ENCODE data around the gene TMED9. TPM values are rescaled to one million over a fixed set of nuclear protein-coding genes. Genes with fewer than 3 reads are reported as not detected.

TMED9 gene
- total RNA-seq, 3 donors from 2014 or later: 105 to 195 (median 126) TPM

DNA sequence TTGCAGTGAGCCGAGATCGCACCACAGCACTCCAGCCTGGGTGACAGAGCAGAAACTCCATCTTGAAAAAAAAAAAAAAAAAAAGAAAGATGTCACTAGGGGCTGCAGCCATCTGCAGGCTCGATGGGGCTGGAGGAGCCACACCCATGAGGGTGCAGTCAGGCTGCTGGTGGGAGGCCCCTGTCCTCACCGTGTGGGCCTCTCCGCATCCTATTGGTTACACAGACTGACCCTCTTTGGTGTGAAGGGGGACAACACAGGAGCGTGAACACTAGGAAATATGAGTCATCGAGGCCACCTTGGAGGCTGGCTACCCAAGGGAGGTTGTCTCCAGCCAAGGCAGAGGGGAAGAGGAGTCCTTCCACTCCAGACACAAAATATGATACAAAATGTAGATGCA is 23.7 kb upstream of the TMED9 start:
- no peaks in the 10 kb centered on the region for H3K36me3 ChIP-seq (ENCODE audit: low read depth)
- H3K4me1 ChIP-seq (ENCODE audit: low read depth): no peaks in the 10 kb centered on the region
- no peaks in the 10 kb centered on the region for H3K9me3 ChIP-seq
- TF ChIP-seq, protein P1, sequence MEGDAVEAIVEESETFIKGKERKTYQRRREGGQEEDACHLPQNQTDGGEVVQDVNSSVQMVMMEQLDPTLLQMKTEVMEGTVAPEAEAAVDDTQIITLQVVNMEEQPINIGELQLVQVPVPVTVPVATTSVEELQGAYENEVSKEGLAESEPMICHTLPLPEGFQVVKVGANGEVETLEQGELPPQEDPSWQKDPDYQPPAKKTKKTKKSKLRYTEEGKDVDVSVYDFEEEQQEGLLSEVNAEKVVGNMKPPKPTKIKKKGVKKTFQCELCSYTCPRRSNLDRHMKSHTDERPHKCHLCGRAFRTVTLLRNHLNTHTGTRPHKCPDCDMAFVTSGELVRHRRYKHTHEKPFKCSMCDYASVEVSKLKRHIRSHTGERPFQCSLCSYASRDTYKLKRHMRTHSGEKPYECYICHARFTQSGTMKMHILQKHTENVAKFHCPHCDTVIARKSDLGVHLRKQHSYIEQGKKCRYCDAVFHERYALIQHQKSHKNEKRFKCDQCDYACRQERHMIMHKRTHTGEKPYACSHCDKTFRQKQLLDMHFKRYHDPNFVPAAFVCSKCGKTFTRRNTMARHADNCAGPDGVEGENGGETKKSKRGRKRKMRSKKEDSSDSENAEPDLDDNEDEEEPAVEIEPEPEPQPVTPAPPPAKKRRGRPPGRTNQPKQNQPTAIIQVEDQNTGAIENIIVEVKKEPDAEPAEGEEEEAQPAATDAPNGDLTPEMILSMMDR (IDR thresholded peaks at IDR 0.05): no peak
- intact Hi-C loops (cut with DNase I, micrococcal nuclease): no loop called here
- no peak for ATAC-seq
- H3K4me3 ChIP-seq: no peak overlapping the region
- no peak for DNase-seq

DNA sequence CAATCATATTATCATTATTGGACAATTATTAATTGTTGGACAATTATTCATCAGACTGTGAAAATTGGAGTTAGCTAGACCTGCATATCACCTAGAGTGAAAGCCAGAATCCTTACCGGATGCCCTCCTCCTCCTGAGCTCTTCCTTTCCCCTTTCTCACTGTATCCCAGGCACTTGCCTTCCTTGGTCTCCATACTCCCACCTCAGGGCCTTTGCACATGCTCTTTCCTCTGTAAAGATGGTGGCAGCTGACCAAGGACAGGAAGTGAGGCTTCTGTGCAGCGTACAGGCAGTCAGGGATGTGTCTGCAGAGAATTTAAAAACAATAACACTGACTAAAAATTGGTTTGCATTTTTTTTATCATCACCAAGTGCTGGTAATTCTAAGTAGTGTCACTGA is 22.1 kb upstream of the TMED9 start:
- Histone ChIP-seq H3K4me3 (no peak overlapping the region), H3K4me1 (ENCODE audit: low read depth) (no peaks in the 10 kb centered on the region), H3K9me3 (no peaks in the 10 kb centered on the region), H3K36me3 (ENCODE audit: low read depth) (no peaks in the 10 kb centered on the region)
- intact Hi-C loops (cut with DNase I, micrococcal nuclease): no loop called here
- DNase-seq (no peak), ATAC-seq (no peak)
- TF ChIP-seq, protein P1 (IDR thresholded peaks at IDR 0.05): no peak

DNA sequence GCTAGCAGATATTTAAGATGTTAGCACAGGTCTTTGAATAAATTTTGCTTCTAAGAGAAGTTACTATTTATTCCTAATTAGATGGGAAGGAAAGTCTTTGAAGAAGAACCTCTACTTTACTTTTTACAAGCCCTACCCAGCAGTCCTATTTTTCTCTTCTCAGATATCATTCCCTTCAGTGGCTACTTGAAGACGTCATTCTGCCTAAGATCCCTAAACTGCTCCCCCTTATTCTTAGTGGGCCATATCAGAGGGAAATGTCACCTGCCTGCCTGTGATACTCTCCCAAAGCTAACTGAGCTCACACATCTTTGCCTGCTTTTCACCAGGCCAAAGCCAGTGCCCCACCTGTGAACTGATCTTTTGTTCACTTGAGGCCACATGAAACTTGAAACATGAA is 16.5 kb upstream of the TMED9 start:
- Histone ChIP-seq H3K9me3 (no peaks in the 10 kb centered on the region), H3K4me3 (no peak overlapping the region), H3K36me3 (ENCODE audit: low read depth) (no peaks in the 10 kb centered on the region), H3K4me1 (ENCODE audit: low read depth) (no peaks in the 10 kb centered on the region)
- intact Hi-C loops (cut with DNase I, micrococcal nuclease): no loop called here
- TF ChIP-seq, protein P1 (IDR thresholded peaks at IDR 0.05): no peak
- no peak for DNase-seq
- ATAC-seq: no peak

DNA sequence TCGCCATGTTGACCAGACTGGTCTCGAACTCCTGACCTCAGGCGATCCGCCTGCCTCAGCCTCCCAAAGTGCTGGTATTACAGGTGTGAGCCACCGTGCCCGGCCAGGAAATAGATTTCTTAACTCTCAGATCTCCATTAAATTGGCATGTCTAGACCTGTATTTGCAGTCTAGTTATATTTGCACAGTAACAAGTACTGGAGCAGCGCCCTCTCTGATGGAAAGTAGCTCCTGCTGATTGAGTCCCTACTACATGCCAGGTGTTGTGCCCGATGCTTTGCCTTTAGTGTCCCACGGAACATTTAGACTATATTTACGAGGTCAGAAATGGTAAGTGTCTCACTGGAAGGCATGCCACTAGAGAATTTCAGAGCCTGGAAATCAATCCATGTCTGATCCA is 15.8 kb upstream of the TMED9 start:
- intact Hi-C loops (cut with DNase I, micrococcal nuclease): no loop called here
- Histone ChIP-seq H3K9me3 (no peaks in the 10 kb centered on the region), H3K4me3 (no peak overlapping the region), H3K4me1 (ENCODE audit: low read depth) (no peaks in the 10 kb centered on the region), H3K36me3 (ENCODE audit: low read depth) (no peaks in the 10 kb centered on the region)
- TF ChIP-seq, protein P1 (IDR thresholded peaks at IDR 0.05): no peak
- DNase-seq: no peak
- ATAC-seq: no peak

DNA sequence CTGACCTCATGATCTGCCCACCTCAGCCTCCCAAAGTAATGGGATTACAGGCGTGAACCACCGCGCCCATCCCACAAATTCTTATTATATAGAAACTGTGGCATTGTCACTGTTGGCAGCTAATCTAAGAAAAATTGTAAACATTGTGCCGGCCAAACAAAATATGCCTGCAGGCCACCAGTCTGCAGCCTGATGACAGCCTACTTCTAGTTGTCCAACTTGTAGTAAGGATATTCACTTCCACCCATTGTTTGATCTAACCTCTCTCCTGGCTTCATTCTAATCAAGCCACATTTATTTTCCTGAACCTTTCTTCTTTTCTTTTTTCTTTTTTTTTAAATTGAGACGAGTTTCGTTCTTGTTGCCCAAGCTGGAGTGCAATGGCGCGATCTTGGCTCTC is 13.7 kb upstream of the TMED9 start:
- no peaks in the 10 kb centered on the region for H3K9me3 ChIP-seq
- TF ChIP-seq, protein P1 (IDR thresholded peaks at IDR 0.05): no peak
- no peaks in the 10 kb centered on the region for H3K36me3 ChIP-seq (ENCODE audit: low read depth)
- H3K4me1 ChIP-seq (ENCODE audit: low read depth): no peaks in the 10 kb centered on the region
- intact Hi-C loops (cut with DNase I, micrococcal nuclease): no loop called here
- no peak for ATAC-seq
- H3K4me3 ChIP-seq: no peak overlapping the region
- no peak for DNase-seq

DNA sequence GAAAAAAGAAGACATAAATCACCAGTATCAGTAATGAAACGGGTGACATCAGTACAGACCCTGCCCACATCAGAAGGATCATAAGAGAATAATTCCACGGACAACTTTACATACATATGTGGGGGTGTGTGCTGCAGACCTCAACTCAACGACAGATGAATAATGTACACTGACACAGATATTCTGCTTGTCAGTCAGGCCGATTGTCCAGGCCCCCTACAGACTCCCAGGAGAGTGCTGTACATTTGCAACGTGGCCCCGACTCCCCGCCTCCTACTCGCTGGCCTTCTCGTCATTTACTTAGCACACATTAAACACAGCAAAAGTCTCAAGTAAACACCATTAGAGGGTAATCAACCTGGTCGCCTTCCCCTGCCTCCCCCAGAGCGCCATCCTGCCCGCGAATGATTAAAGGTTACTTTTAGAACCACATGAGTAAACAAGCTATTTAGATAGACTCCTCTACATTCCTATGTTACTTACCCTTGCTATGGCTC is 3.5 kb upstream of the TMED9 start:
- Histone ChIP-seq H3K36me3 (ENCODE audit: low read depth) (peaks cover under 1% of the 10 kb centered on the region), H3K4me1 (ENCODE audit: low read depth) (peaks cover 12% of the 10 kb centered on the region), H3K4me3 (no peak overlapping the region), H3K9me3 (no peaks in the 10 kb centered on the region)
- intact Hi-C loops (cut with DNase I, micrococcal nuclease): no loop called here
- ATAC-seq (no peak), DNase-seq (no peak)
- TF ChIP-seq, protein P1 (IDR thresholded peaks at IDR 0.05): no peak
